ENCODE data around the gene EPHA3. TPM values are rescaled to one million over a fixed set of nuclear protein-coding genes. Genes with fewer than 3 reads are reported as not detected.

EPHA3 gene
- total and polyA plus RNA-seq, 2 donors (not counting 3 experiments of a cell fraction or from before 2014, with no cell fraction given) = not detected

- Histone ChIP-seq H3K9me3 (replicated peaks; ENCODE audit: control insufficient read depth, insufficient read depth, low read length) (peaks cover 2% of the 10 kb centered on the region), H3K27ac (ENCODE audit: insufficient read depth, low read depth, low read length) (no peak overlapping the region), H2AFZ (ENCODE audit: low read depth, low read length) (no peak overlapping the region), H4K20me1 (replicated peaks; ENCODE audit: control insufficient read depth, extremely low read depth, insufficient read depth, low read length) (no peaks in the 10 kb centered on the region), H3K4me1 (ENCODE audit: control insufficient read depth, extremely low read depth, insufficient read depth, low read length) (no peaks in the 10 kb centered on the region), H3K9me1 (replicated peaks; ENCODE audit: control insufficient read depth, extremely low read depth, insufficient read depth, low read length) (no peaks in the 10 kb centered on the region), H3K9ac (replicated peaks; ENCODE audit: extremely low read depth, insufficient read depth, low read length) (no peak overlapping the region), H3K36me3 (ENCODE audit: control insufficient read depth in 2 of 2, extremely low read depth in 1 of 2, insufficient read depth in 2 of 2, low read length in 2 of 2) (no peaks in the 10 kb centered on the region), H3K79me2 (ENCODE audit: control insufficient read depth, insufficient read depth, low read length) (no peaks in the 10 kb centered on the region), H3K27me3 (ENCODE audit: control insufficient read depth in 2 of 2, insufficient read depth in 2 of 2, low read length in 2 of 2) (no peaks in the 10 kb centered on the region), H3K4me2 (ENCODE audit: insufficient read depth, low read length) (no peak overlapping the region), H3K4me3 (replicated peaks in 1 of 3; ENCODE audit: insufficient read depth in 1 of 3, low read depth in 1 of 3, low read length in 3 of 3) (no peak overlapping the region)
- intact Hi-C loops (cut with micrococcal nuclease) = no loop called here
- TF ChIP-seq JUN (IDR thresholded peaks at IDR 0.05; ENCODE audit: borderline replicate concordance, insufficient read depth, insufficient read length, low read depth) = no peak
- no peak for TF ChIP-seq EZH2 (IDR thresholded peaks at IDR 0.05; ENCODE audit: borderline replicate concordance, low read depth, low read length, severe bottlenecking)
- no peak for TF ChIP-seq POLR2A (IDR thresholded peaks at IDR 0.05; ENCODE audit: low read depth, low read length)
- no peak for TF ChIP-seq FOS (IDR thresholded peaks at IDR 0.05; ENCODE audit: borderline replicate concordance, insufficient read depth, low read length)
- TF ChIP-seq GATA2 (IDR thresholded peaks at IDR 0.05; ENCODE audit: insufficient read depth, insufficient read length, low read depth, low read length) = no peak
- no peak for TF ChIP-seq CTCF (IDR thresholded peaks at IDR 0.05; ENCODE audit: extremely low read depth in 1 of 2, insufficient read depth in 1 of 2, low read depth in 1 of 2, low read length in 2 of 2)
- no peak for TF ChIP-seq MYC (IDR thresholded peaks at IDR 0.05; ENCODE audit: low read depth, low read length)
- no peak for TF ChIP-seq POLR2AphosphoS5 (IDR thresholded peaks at IDR 0.05; ENCODE audit: insufficient read depth, low read depth, low read length)
- no peak for TF ChIP-seq MAX (IDR thresholded peaks at IDR 0.05; ENCODE audit: insufficient read depth, insufficient read length)
- BruUV-seq (replicated peaks) = no TSS peak
- CTCF ChIA-PET = no interaction called here
- FAIRE-seq (no peak), DNase-seq (ENCODE audit: low read depth, low spot score) (no peak)
- dilution Hi-C loops (cut with MboI; ENCODE audit: extremely low pct_ligation_motif_present, low sequenced_read_pairs) = no loop called here
- POLR2A ChIA-PET = no interaction called here
Measured at GRCh38 chr3:89449086-89449485, 341.7 kb downstream of the EPHA3 start.
